Stimulated activated memory B cell treated with anti-CD40 and anti-IgM and Interleukin-4, amounts not matched to agents 10 μg/mL and 1 μg/mL and 100 μg/mL, for 72 hours (primary cell): ENCODE measurements around the gene KRT13.

Source experiments
- ATAC-seq: fragments of 150-1000 bp; cut with Tn5 transposase; 2 replicates; pipeline ENCODE4 v1.10.0; 2021
- H3K27ac Mint-ChIP-seq: one replicate; pipeline ENCODE4 v1.8.0; 2022; ENCODE audit warnings: mild to moderate bottlenecking, mixed read lengths
- H3K27me3 Mint-ChIP-seq: one replicate; pipeline ENCODE4 v1.8.0; 2022; ENCODE audit warnings: mixed read lengths
- H3K36me3 Mint-ChIP-seq: one replicate; pipeline ENCODE4 v1.8.0; 2022; ENCODE audit warnings: mixed read lengths
- H3K4me1 Mint-ChIP-seq: one replicate; pipeline ENCODE4 v1.8.0; 2022; ENCODE audit warnings: mixed read lengths
- H3K4me3 Mint-ChIP-seq: one replicate; pipeline ENCODE4 v1.8.0; 2022; ENCODE audit warnings: mild to moderate bottlenecking, moderate library complexity, mixed read lengths
- H3K9me3 Mint-ChIP-seq: one replicate; pipeline ENCODE4 v1.8.0; 2022; ENCODE audit warnings: mixed read lengths

The KRT13 gene

DNA sequence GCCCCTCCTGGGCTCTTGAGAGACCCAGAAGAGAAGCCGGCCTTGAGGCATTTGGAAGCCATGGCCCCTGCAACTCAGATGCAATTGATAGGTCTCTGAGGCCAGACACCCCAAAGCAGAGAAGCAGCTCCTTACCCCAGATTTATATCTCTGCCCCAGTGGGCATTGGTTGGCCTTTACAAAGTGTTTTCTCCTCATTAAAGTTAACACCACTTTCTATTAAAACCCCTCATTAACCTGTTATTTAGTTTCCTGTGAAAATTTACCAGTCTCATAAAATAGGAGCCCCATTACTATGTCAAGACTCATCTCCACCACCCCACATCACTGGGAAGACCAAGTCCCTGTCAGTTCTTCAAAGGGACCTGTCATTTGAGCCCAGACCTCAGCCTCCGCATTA, 24.4 kb downstream of the KRT13 start, which contains the start of gene KRT35:
KRT35 (minus strand) TSS at position 116 of the 400 bp plus-strand sequence; CDS start at position 62, 54 bp downstream.
- Mint-ChIP-seq H3K36me3 (no peaks in the 10 kb centered on the region), H3K27ac (no peak within 1 kb of the TSS), H3K27me3 (peaks cover 14% of the 10 kb centered on the region), H3K4me3 (no peak within 1 kb of the TSS), H3K9me3 (no peaks in the 10 kb centered on the region), H3K4me1 (no peaks in the 10 kb centered on the region)
- ATAC-seq, result no peak

DNA sequence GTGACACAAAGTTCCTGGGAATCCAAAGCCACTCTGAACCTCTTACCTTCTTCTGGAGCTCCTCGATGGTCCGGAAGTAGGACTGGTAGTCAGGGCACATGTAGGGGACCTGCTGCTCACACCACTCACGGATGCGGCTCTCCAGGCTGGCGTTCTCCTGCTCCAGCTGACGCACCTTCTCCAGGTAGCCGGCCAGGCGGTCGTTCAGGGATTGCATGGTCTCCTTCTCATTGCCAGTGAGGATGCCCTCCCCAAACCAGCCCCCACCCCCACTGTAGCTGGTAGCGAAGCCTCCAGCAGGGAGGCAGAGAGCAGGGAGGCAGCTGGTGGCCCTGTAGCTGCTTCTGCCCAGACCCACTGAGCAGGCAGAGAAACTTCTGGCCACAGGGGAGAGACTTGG, 24.8 kb downstream of the KRT13 start:
- H3K27ac Mint-ChIP-seq, result no peak overlapping the region
- H3K27me3 Mint-ChIP-seq, result peaks cover 10% of the 10 kb centered on the region
- H3K4me3 Mint-ChIP-seq, result no peak overlapping the region
- ATAC-seq, result no peak
- no peaks in the 10 kb centered on the region for H3K36me3 Mint-ChIP-seq
- no peaks in the 10 kb centered on the region for H3K4me1 Mint-ChIP-seq
- H3K9me3 Mint-ChIP-seq, result no peaks in the 10 kb centered on the region

DNA sequence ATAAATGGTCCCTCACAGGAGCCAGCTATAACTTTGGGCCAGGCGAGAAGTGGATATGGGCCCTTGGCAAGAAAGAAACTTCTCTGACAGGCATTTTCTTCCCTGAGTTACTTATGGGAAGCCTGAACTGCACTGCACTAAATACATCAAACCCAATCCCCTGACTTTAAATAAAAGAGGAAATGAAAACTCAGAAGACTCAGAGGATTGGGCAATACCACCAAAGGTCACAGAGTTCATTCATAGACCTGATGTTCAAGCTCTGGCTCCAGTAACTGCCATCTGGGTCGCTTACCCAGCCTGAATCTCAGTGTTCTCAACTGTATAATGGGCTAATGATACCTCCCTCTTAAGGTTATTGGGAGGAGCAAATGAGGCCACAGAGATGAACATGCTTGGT, 25.3 kb downstream of the KRT13 start:
- H3K36me3 Mint-ChIP-seq, result no peaks in the 10 kb centered on the region
- no peaks in the 10 kb centered on the region for H3K4me1 Mint-ChIP-seq
- H3K27me3 Mint-ChIP-seq, result peaks cover 6% of the 10 kb centered on the region
- no peak overlapping the region for H3K4me3 Mint-ChIP-seq
- H3K27ac Mint-ChIP-seq, result no peak overlapping the region
- peak; percentile 68 for ATAC-seq
- H3K9me3 Mint-ChIP-seq, result no peaks in the 10 kb centered on the region

DNA sequence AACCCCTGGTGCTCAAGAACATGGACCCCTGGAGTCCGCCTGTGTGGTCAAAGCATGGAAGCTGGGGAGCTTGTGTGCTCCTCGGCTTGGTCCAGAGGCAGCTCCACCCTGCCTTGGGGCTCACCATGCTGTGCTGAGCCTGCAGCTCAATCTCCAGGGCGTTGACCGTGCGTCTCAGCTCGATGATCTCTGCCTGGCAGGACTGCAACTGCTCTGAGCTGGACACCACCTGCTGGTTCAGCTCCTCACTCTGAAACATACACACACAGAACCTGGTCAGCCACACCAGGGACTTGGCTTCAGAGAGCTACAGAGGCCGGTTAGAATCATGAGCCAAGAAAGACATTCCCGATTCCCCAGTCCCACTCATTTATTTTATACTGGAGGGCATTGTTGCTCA, 27.2 kb downstream of the KRT13 start:
- H3K27me3 Mint-ChIP-seq, result peaks cover 12% of the 10 kb centered on the region
- H3K27ac Mint-ChIP-seq, result no peak overlapping the region
- H3K36me3 Mint-ChIP-seq, result no peaks in the 10 kb centered on the region
- no peaks in the 10 kb centered on the region for H3K4me1 Mint-ChIP-seq
- H3K4me3 Mint-ChIP-seq, result no peak overlapping the region
- ATAC-seq, result no peak
- no peaks in the 10 kb centered on the region for H3K9me3 Mint-ChIP-seq

DNA sequence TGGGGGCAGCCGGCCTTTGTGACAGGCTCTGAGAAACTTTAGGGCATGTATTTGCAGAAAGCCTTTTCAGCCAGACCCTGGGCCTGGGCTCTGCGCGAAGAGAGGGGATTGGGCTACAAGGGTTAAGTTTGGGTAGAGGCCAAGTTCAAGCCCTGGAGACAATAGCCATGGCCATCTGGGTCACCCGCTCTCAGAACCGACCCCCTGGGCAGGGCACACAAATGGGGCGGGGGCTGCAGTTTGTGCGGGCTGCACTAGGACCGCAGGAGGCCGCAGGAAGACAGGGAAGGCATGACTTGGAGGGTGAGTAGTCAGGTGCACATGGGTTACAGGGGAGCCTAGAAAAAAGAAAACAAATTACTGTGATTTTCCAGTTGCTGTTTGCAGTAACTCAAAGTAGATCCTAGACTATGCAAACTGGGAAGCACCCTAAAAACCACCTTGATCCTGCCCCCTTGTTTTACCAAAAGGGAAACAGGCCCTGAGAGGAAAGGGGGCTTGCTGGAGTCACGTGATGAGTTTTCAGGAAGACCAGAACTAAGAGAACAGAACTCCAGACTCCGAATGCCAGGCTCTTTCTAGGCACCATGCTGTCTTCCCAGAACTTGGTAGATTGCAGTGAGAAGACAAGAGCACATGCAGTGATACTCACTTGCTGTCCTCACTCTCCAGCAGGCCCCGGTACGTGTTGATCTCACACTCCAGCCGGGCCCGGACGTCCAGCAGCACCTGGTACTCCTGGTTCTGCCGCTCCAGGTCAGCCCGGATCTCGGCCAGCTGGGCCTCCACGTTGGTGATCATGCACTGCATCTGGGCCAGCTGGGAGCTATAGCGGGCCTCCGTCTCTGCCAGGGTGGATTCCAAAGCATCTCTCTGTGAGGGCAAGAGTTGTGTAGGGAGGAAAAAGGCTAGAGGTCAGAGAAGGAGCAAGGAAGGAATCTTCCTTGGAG, 28.3 kb downstream of the KRT13 start:
- no peaks in the 10 kb centered on the region for H3K4me1 Mint-ChIP-seq
- no peak overlapping the region for H3K4me3 Mint-ChIP-seq
- no peaks in the 10 kb centered on the region for H3K36me3 Mint-ChIP-seq
- no peaks in the 10 kb centered on the region for H3K9me3 Mint-ChIP-seq
- H3K27ac Mint-ChIP-seq, result no peak overlapping the region
- H3K27me3 Mint-ChIP-seq, result peaks cover 22% of the 10 kb centered on the region
- ATAC-seq, result no peak

DNA sequence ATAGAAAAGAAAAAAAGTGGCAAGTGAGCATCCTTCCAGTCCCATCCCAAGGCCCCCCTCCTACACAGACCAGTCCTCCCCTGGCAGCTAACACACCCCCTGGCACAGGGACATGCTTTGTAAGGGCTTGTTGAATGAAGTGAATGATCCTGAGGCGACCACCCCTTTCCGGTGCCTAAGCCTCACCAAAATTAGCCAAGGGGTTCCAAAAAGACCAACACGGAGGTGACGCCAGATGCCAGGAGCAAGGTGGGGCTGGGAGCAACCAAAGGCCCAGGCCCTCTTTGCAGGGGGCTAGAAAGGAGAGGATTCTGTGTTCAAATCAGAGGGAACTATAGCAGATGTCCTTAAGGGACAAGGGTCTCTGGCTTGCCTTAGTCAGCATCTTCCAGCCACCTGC, 30.0 kb downstream of the KRT13 start:
- Mint-ChIP-seq H3K9me3 (no peaks in the 10 kb centered on the region), H3K4me3 (no peak overlapping the region), H3K27ac (no peak overlapping the region), H3K27me3 (peaks cover 22% of the 10 kb centered on the region), H3K36me3 (no peaks in the 10 kb centered on the region), H3K4me1 (no peaks in the 10 kb centered on the region)
- ATAC-seq, result no peak

DNA sequence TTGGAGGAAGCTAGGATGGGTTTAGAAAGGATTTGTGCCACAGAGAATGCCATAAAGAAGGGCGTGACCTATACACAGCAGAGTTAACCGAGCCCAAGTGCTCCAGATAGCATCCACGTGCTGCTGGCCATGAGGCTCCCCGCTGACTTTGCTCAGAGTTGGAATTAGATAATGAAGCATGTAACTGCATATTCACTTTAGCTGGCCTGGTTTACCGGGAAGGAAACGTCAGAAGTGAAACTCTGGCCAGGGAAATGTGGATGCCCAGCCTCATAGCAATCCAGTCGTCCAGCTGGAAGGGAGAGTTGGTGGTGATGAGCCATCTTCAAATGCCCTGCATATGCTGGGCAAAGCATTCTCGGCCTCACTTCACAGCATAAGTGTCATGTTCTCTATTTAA, 30.5 kb downstream of the KRT13 start:
- no peaks in the 10 kb centered on the region for H3K9me3 Mint-ChIP-seq
- no peak overlapping the region for H3K27ac Mint-ChIP-seq
- peaks cover 22% of the 10 kb centered on the region for H3K27me3 Mint-ChIP-seq
- no peaks in the 10 kb centered on the region for H3K4me1 Mint-ChIP-seq
- no peak for ATAC-seq
- no peaks in the 10 kb centered on the region for H3K36me3 Mint-ChIP-seq
- H3K4me3 Mint-ChIP-seq, result no peak overlapping the region

DNA sequence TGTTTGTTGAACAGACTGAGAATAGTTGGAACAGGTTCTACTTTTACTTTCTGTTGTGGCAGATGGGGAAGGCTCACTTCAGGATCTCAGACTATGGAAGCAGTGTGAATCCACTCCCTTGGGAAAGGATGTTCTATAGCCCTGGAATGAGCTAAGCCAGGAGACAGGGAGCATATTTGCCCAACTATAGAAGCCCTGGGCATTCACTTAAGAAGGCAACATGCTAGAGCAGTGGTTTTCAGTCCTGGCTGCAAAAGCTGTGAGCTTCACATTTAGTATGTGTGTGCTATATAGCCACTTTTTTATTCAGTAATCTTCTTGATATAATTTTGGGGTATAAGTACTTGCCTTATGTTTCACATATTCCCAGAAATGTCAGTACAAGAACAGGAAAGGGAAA, 37.1 kb downstream of the KRT13 start:
- Mint-ChIP-seq H3K36me3 (no peaks in the 10 kb centered on the region), H3K9me3 (peaks cover 3% of the 10 kb centered on the region), H3K27me3 (peaks cover 56% of the 10 kb centered on the region), H3K27ac (no peak overlapping the region), H3K4me3 (no peak overlapping the region), H3K4me1 (no peaks in the 10 kb centered on the region)
- no peak for ATAC-seq

DNA sequence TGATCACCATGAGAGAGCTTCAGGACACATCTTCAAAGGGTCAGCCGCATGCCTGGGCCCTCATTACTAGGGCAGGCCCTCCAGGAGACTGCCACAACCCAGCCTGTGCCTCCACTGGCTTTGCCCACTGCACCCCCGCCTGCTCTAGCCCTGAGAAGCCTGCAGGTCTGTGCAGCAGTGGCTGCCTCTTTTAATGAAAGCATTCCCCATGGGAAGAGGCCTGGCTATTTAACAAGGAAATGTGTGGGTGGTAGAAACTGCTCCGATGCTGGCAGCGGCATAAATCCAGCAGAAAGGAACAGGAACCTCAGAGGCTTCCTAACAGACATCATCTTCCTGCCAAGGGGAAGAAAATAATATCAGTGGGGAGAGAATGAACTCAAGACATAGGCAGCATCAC, 37.9 kb downstream of the KRT13 start:
- no peak overlapping the region for H3K27ac Mint-ChIP-seq
- no peak overlapping the region for H3K4me3 Mint-ChIP-seq
- no peak for ATAC-seq

DNA sequence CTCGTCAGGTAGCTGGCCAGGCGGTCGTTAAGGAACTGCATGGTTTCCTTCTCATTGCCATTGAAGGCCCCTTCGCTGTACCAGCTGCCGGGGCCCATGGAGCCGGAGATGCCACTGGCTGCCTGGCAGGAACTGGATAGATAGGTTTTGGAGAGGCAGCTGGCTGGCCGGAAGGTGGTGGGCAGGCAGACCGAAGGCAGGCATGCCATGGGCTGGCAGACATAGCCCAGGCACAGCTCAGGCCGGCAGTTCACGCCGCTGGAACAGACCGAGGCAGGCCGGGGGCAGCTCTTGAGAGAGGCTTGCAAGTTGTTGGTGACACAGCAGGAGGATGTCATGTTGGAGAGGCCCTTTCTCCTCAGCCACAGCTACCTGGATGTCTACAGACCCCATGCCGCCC, 38.4 kb downstream of the KRT13 start, which contains the start of gene KRT32:
KRT32 (minus strand) TSS at position 399 of the 400 bp plus-strand sequence; CDS start at position 338, 61 bp downstream.
- Mint-ChIP-seq H3K4me1 (no peaks in the 10 kb centered on the region), H3K36me3 (no peaks in the 10 kb centered on the region), H3K9me3 (peaks cover 3% of the 10 kb centered on the region), H3K27ac (no peak within 1 kb of the TSS), H3K27me3 (peaks cover 56% of the 10 kb centered on the region), H3K4me3 (no peak within 1 kb of the TSS)
- no peak for ATAC-seq

More for the DNA sequence above, 37.9 kb downstream of the KRT13 start:
- Mint-ChIP-seq H3K36me3 (no peaks in the 10 kb centered on the region), H3K27me3 (peaks cover 54% of the 10 kb centered on the region), H3K4me1 (no peaks in the 10 kb centered on the region), H3K9me3 (peaks cover 3% of the 10 kb centered on the region)

DNA sequence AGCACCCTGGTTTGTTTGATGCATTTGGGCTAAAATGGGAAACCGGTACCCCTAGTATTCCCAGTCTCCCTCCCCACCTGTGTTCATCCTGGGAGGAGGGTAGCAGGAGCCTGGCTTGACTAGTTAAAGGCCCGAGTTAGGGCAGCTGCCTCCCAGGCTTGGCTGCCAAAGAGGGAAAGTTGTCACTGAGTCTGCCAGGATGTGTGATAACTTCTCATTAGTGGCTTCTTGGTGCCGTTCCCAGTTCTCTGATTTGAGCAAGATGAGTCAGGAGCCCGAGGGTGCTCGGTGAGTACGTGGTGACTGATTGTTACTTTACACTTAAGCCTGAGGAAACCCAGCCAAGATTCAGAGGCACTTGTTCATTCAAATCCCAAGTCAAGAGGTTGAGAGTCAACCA, 40.7 kb downstream of the KRT13 start:
- Mint-ChIP-seq H3K4me1 (no peaks in the 10 kb centered on the region), H3K9me3 (peaks cover 3% of the 10 kb centered on the region), H3K36me3 (no peaks in the 10 kb centered on the region), H3K27ac (no peak overlapping the region), H3K27me3 (peaks cover 59% of the 10 kb centered on the region), H3K4me3 (no peak overlapping the region)
- ATAC-seq, result no peak

DNA sequence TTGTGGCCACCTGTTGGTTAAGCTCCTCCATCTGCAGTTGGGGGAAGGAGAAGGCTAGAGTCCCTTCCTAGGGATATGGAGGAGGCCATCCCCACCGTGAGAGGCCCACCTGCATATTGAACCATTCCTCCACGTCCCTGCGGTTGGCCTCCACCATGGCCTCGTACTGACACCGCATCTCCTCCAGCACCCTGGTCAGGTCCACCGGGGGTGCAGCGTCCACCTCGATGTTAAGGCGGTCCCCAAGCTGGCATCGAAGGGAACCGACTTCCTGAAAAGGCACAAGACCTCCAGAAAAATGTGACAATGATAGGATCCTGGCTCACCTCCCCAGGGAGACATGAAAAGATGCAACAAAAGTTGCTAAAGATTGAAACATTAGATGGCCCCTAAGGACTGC, 41.2 kb downstream of the KRT13 start:
- H3K4me3 Mint-ChIP-seq, result no peak overlapping the region

DNA sequence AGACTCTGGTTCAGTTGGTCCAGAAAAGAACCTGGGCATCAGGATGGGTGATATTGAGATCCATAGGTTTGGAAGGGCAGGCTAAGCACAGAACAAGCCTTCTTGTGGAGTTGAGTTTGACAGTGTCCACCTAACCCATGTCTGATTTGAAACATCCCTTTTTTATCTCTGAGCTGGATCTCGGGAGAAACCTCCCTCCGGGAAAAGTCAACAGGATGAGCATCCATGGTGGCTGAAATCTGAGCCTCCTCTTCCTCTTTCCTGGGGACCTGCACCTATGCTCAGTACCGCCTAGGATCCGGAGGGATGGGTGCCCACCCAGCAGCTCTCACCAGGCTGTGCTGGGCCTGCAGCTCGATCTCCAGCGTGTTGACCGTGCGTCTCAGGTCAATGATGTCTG, 41.7 kb downstream of the KRT13 start:
- no peak for ATAC-seq
- Mint-ChIP-seq H3K27me3 (peaks cover 52% of the 10 kb centered on the region), H3K36me3 (no peaks in the 10 kb centered on the region), H3K27ac (no peak overlapping the region), H3K9me3 (peaks cover 3% of the 10 kb centered on the region), H3K4me3 (no peak overlapping the region), H3K4me1 (no peaks in the 10 kb centered on the region)

More for the DNA sequence above, 41.2 kb downstream of the KRT13 start:
- H3K4me1 Mint-ChIP-seq, result no peaks in the 10 kb centered on the region
- H3K27ac Mint-ChIP-seq, result no peak overlapping the region
- peaks cover 56% of the 10 kb centered on the region for H3K27me3 Mint-ChIP-seq
- H3K36me3 Mint-ChIP-seq, result no peaks in the 10 kb centered on the region
- H3K9me3 Mint-ChIP-seq, result peaks cover 3% of the 10 kb centered on the region
- ATAC-seq, result no peak

DNA sequence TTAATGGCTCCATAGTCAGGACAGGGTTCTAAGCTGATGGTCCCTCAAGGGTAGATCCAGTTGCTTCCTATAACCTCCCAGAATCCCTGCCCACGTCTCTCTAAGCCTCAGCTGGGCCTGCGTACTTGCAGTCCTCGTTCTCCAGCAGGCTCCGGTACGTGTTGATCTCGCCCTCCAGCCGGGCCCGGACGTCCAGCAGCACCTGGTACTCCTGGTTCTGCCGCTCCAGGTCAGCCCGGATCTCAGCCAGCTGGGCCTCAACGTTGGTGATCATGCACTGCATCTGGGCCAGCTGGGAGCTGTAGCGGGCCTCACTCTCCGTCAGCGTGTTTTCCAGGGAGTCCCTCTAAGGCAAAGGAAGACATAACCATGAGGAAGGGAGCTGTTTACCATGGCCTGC, 42.7 kb downstream of the KRT13 start:
- no peak overlapping the region for H3K27ac Mint-ChIP-seq
- no peaks in the 10 kb centered on the region for H3K9me3 Mint-ChIP-seq
- H3K27me3 Mint-ChIP-seq, result peaks cover 49% of the 10 kb centered on the region
- H3K4me1 Mint-ChIP-seq, result no peaks in the 10 kb centered on the region
- ATAC-seq, result no peak
- H3K4me3 Mint-ChIP-seq, result no peak overlapping the region
- no peaks in the 10 kb centered on the region for H3K36me3 Mint-ChIP-seq

DNA sequence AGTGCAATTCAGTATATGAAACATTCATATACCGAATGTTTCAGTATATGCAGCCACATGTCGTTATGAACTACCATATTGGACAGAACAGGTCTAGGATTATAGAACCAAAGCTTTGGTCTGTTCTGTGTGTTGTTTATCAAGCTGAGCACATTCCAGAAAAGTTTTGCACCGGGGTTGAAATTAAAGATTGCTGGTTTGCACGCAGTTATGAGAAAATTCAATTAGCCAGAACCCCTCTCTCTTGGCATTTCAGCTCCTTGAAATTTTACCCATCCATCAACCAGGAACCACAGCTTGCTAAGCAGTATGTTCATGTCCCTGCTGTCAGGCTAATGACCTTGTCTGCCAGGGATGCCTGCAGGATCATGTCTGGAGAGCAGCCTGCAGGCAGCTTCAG, 47.7 kb downstream of the KRT13 start:
- no peak for ATAC-seq
- H3K27me3 Mint-ChIP-seq, result peaks cover 17% of the 10 kb centered on the region
- H3K9me3 Mint-ChIP-seq, result no peaks in the 10 kb centered on the region
- H3K36me3 Mint-ChIP-seq, result no peaks in the 10 kb centered on the region
- no peaks in the 10 kb centered on the region for H3K4me1 Mint-ChIP-seq
- H3K27ac Mint-ChIP-seq, result no peak overlapping the region
- no peak overlapping the region for H3K4me3 Mint-ChIP-seq

DNA sequence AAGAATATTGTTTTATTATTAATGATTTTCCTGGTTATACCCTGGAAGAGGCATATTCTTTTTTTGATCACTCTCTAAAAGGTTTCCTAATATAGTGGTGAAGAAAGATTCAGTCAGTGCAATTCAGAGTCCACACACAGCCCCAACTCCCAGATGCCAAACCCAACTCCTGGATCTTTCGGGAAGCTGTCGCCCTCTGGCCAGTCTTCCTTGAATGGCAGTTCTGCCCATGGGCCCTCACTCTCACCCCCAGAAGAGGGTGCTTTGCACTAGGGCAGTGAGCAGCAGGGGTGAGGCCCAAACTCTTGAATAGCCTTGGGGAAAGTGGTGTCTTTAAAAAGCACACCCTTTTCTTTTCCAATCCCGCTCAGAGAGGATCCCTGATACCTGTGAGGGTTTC, 49.2 kb downstream of the KRT13 start:
- Mint-ChIP-seq H3K9me3 (no peaks in the 10 kb centered on the region), H3K36me3 (no peaks in the 10 kb centered on the region), H3K27me3 (peaks cover 12% of the 10 kb centered on the region), H3K4me1 (no peaks in the 10 kb centered on the region), H3K4me3 (no peak overlapping the region), H3K27ac (no peak overlapping the region)
- no peak for ATAC-seq
